GM23338 (cell line): ENCODE measurements around the gene ZBTB20. TPM values are rescaled to one million over a fixed set of nuclear protein-coding genes. Genes with fewer than 3 reads are reported as not detected.

ENCODE experiments used
- ATAC-seq: fragments of 200-7000 bp; cut with Tn5 transposase; 3 replicates; pipeline ENCODE4 v1.9.1; 2020
- DNase-seq: peaks from one replicate; pipeline ENCODE4 v3.0.0-alpha.2; 2015; ENCODE audit warnings: low spot score
- H2AFZ ChIP-seq: fragments of 200-600 bp; sonication (generic); 2 replicates; pipeline ENCODE4 v1.8.0; 2016; ENCODE audit warnings: antibody characterized with exemption, mild to moderate bottlenecking, moderate library complexity
- H3F3A ChIP-seq: fragments of 200-600 bp; sonication (generic); replicated peaks from 2 replicates; pipeline ENCODE4 v1.8.0; 2017; ENCODE audit warnings: antibody characterized with exemption, mixed run types, low read depth
- H3K27ac ChIP-seq: fragments of 200-600 bp; sonication (generic); 2 replicates; pipeline ENCODE4 v1.6.1; 2016; ENCODE audit warnings: low read depth
- H3K27me3 ChIP-seq: fragments of 200-600 bp; sonication (generic); 2 replicates; pipeline ENCODE4 v1.8.0; 2016; ENCODE audit warnings: mild to moderate bottlenecking, mixed run types, moderate library complexity; ENCODE audit not compliant: insufficient read depth
- H3K36me3 ChIP-seq: fragments of 200-600 bp; sonication (generic); 2 replicates; pipeline ENCODE4 v1.8.0; 2016; ENCODE audit warnings: mild to moderate bottlenecking; ENCODE audit not compliant: insufficient read depth
- H3K4me1 ChIP-seq: fragments of 200-600 bp; sonication (generic); 2 replicates; pipeline ENCODE4 v1.8.0; 2016; ENCODE audit warnings: mild to moderate bottlenecking, moderate library complexity; ENCODE audit not compliant: insufficient read depth
- H3K4me2 ChIP-seq: fragments of 200-600 bp; sonication (generic); 2 replicates; pipeline ENCODE4 v1.7.1; 2017; ENCODE audit warnings: mixed run types
- H3K4me3 ChIP-seq: fragments of 200-600 bp; sonication (generic); 2 replicates; pipeline ENCODE4 v1.6.1; 2016; ENCODE audit warnings: mixed run types
- H3K79me2 ChIP-seq: fragments of 200-600 bp; sonication (generic); replicated peaks from 2 replicates; pipeline ENCODE4 v1.8.0; 2017; ENCODE audit warnings: mild to moderate bottlenecking; ENCODE audit not compliant: insufficient read depth
- H3K9me2 ChIP-seq: fragments of 200-600 bp; sonication (generic); 2 replicates; pipeline ENCODE4 v1.8.0; 2017; ENCODE audit not compliant: insufficient read depth
- H4K20me1 ChIP-seq: fragments of 200-600 bp; sonication (generic); replicated peaks from 2 replicates; pipeline ENCODE4 v1.8.0; 2017; ENCODE audit warnings: mild to moderate bottlenecking; ENCODE audit not compliant: insufficient read depth
- H3K27ac Mint-ChIP-seq: 2 replicates; pipeline ENCODE4 v1.8.0; 2020; ENCODE audit warnings: inconsistent platforms, mild to moderate bottlenecking, moderate library complexity, mixed read lengths
- H3K27me3 Mint-ChIP-seq: 3 replicates; pipeline ENCODE4 v1.8.0; 2022; ENCODE audit warnings: low read depth, mild to moderate bottlenecking, moderate library complexity, mixed read lengths, inconsistent platforms; ENCODE audit not compliant: insufficient read depth, poor library complexity
- H3K36me3 Mint-ChIP-seq: 3 replicates; pipeline ENCODE4 v1.8.0; 2021; ENCODE audit warnings: low read depth, mild to moderate bottlenecking, inconsistent platforms, moderate library complexity, mixed read lengths
- H3K4me1 Mint-ChIP-seq: 3 replicates; pipeline ENCODE4 v1.8.0; 2020; ENCODE audit warnings: mild to moderate bottlenecking, inconsistent platforms, mixed read lengths
- H3K4me3 Mint-ChIP-seq: 3 replicates; pipeline ENCODE4 v1.8.0; 2021; ENCODE audit warnings: moderate library complexity, mild to moderate bottlenecking, inconsistent platforms, mixed read lengths
- H3K9me3 Mint-ChIP-seq: 3 replicates; pipeline ENCODE4 v1.8.0; 2020; ENCODE audit warnings: moderate library complexity, mild to moderate bottlenecking, inconsistent platforms, mixed read lengths
- CREB1 ChIP-seq: fragments of 250-450 bp; sonication (Bioruptor Pico); IDR thresholded peaks from 2 replicates; pipeline ENCODE4 v1.5.0; 2020; ENCODE audit warnings: low read depth, mild to moderate bottlenecking, moderate library complexity
- EZH2phosphoT487 ChIP-seq: fragments of 200-600 bp; sonication (generic); IDR thresholded peaks from one replicate; pipeline ENCODE4 v1.8.1; 2018; ENCODE audit warnings: antibody characterized with exemption; ENCODE audit not compliant: unreplicated experiment
- JUNB ChIP-seq: IDR thresholded peaks from one replicate; pipeline ENCODE4 v1.6.1; 2016; ENCODE audit warnings: antibody characterized with exemption; ENCODE audit not compliant: unreplicated experiment
- NANOG ChIP-seq: IDR thresholded peaks from 2 replicates; pipeline ENCODE4 v1.6.1; 2016; ENCODE audit warnings: antibody characterized with exemption, borderline replicate concordance
- POLR2AphosphoS5 ChIP-seq: IDR thresholded peaks from 2 replicates; pipeline ENCODE4 v1.6.1; 2016; ENCODE audit warnings: antibody characterized with exemption, low read depth
- ZNF114 ChIP-seq: fragments of 250-450 bp; sonication (Bioruptor Pico); IDR thresholded peaks from 2 replicates; pipeline ENCODE4 v1.5.0; 2020; ENCODE audit warnings: mild to moderate bottlenecking, moderate library complexity
- ZNF331 ChIP-seq: fragments of 250-450 bp; sonication (Bioruptor Pico); IDR thresholded peaks from 2 replicates; pipeline ENCODE4 v1.5.0; 2020; ENCODE audit warnings: low read depth, mild to moderate bottlenecking, moderate library complexity
- polyA plus RNA-seq: library from polyadenylated mRNA; unstranded; fragments of >200 nt; fragmentation: Nextera tagmentation; extraction: Ambion mirVana; gene quantifications from 2 replicates; pipeline ENCODE4 v1.2.1, GENCODE V29; 2016
- total RNA-seq: library from RNA; depleted of rRNA; stranded (reverse); fragments of >200 nt; shearing (Covaris generic); gene quantifications from 2 replicates; pipeline ENCODE4 v1.2.3, GENCODE V29; 2014
- TF ChIP-seq, protein P1 (sequence below): fragments of 250-450 bp; sonication (Bioruptor Pico); IDR thresholded peaks from 2 replicates; pipeline ENCODE4 v1.5.0; 2020; ENCODE audit warnings: mild to moderate bottlenecking, moderate library complexity
- TF ChIP-seq, protein P2 (sequence below): IDR thresholded peaks from 2 replicates; pipeline ENCODE4 v1.6.1; 2016; ENCODE audit warnings: antibody characterized with exemption

Gene ZBTB20
- total and polyA plus RNA-seq, 2 experiments from 2014 or later, result 2.0 to 3.3 TPM

DNA sequence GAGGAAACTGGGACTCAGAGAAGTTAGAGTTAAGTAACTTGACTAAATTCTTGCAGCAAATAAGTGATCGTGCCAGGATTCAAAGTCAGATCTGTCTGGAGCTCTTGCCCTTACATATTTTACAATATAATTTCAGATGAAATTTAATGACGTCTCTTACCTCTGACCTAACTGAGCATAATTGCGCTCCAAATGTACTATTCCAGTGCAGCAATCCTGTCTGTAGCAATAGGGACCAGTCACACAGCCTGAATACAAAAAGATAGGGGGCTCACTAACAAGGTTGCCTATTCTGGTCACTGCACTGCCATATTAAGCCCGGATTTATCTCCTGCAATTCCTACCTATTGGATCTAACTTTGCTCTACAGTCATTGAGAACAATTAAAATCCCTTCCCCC, 316.4 kb downstream of the ZBTB20 start (continued):
- TF ChIP-seq, protein P1, sequence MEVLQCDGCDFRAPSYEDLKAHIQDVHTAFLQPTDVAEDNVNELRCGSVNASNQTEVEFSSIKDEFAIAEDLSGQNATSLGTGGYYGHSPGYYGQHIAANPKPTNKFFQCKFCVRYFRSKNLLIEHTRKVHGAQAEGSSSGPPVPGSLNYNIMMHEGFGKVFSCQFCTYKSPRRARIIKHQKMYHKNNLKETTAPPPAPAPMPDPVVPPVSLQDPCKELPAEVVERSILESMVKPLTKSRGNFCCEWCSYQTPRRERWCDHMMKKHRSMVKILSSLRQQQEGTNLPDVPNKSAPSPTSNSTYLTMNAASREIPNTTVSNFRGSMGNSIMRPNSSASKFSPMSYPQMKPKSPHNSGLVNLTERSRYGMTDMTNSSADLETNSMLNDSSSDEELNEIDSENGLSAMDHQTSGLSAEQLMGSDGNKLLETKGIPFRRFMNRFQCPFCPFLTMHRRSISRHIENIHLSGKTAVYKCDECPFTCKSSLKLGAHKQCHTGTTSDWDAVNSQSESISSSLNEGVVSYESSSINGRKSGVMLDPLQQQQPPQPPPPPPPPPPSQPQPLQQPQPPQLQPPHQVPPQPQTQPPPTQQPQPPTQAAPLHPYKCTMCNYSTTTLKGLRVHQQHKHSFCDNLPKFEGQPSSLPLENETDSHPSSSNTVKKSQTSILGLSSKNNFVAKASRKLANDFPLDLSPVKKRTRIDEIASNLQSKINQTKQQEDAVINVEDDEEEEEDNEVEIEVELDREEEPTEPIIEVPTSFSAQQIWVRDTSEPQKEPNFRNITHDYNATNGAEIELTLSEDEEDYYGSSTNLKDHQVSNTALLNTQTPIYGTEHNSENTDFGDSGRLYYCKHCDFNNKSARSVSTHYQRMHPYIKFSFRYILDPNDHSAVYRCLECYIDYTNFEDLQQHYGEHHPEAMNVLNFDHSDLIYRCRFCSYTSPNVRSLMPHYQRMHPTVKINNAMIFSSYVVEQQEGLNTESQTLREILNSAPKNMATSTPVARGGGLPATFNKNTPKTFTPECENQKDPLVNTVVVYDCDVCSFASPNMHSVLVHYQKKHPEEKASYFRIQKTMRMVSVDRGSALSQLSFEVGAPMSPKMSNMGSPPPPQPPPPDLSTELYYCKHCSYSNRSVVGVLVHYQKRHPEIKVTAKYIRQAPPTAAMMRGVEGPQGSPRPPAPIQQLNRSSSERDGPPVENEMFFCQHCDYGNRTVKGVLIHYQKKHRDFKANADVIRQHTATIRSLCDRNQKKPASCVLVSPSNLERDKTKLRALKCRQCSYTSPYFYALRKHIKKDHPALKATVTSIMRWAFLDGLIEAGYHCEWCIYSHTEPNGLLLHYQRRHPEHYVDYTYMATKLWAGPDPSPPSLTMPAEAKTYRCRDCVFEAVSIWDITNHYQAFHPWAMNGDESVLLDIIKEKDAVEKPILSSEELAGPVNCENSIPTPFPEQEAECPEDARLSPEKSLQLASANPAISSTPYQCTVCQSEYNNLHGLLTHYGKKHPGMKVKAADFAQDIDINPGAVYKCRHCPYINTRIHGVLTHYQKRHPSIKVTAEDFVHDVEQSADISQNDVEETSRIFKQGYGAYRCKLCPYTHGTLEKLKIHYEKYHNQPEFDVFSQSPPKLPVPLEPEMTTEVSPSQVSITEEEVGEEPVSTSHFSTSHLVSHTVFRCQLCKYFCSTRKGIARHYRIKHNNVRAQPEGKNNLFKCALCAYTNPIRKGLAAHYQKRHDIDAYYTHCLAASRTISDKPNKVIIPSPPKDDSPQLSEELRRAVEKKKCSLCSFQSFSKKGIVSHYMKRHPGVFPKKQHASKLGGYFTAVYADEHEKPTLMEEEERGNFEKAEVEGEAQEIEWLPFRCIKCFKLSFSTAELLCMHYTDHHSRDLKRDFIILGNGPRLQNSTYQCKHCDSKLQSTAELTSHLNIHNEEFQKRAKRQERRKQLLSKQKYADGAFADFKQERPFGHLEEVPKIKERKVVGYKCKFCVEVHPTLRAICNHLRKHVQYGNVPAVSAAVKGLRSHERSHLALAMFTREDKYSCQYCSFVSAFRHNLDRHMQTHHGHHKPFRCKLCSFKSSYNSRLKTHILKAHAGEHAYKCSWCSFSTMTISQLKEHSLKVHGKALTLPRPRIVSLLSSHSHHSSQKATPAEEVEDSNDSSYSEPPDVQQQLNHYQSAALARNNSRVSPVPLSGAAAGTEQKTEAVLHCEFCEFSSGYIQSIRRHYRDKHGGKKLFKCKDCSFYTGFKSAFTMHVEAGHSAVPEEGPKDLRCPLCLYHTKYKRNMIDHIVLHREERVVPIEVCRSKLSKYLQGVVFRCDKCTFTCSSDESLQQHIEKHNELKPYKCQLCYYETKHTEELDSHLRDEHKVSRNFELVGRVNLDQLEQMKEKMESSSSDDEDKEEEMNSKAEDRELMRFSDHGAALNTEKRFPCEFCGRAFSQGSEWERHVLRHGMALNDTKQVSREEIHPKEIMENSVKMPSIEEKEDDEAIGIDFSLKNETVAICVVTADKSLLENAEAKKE (CRISPR knock-in tag), result no peak
- TF ChIP-seq POLR2AphosphoS5, result no peak
- no peak for TF ChIP-seq NANOG
- TF ChIP-seq ZNF331 (CRISPR knock-in tag), result no peak
- TF ChIP-seq, protein P2, sequence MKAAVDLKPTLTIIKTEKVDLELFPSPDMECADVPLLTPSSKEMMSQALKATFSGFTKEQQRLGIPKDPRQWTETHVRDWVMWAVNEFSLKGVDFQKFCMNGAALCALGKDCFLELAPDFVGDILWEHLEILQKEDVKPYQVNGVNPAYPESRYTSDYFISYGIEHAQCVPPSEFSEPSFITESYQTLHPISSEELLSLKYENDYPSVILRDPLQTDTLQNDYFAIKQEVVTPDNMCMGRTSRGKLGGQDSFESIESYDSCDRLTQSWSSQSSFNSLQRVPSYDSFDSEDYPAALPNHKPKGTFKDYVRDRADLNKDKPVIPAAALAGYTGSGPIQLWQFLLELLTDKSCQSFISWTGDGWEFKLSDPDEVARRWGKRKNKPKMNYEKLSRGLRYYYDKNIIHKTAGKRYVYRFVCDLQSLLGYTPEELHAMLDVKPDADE, result no peak
- TF ChIP-seq ZNF114 (CRISPR knock-in tag), result no peak
- TF ChIP-seq CREB1, result no peak
- TF ChIP-seq JUNB, result no peak

DNA sequence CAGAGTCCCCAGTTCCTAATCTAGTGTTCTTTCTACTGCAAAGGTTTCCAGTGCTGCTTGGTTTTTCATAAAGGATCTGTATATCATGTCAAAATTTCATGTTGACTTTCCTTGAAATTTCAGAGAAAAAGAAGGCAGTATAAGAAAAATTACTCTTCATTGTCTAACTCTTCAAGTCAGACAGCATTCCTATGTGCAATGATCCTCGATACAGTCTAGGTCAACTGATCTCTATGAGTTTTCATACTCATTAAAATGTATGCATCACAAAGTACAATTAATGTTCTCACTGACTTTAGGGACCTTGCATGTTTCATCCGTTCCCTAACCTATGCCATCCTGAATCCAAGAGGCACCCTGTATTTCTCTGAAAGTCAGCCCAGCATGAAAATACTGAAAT, 317.3 kb downstream of the ZBTB20 start:
- H3K79me2 ChIP-seq, result no peaks in the 10 kb centered on the region
- no peak overlapping the region for H3K4me3 Mint-ChIP-seq
- no peaks in the 10 kb centered on the region for H3K36me3 ChIP-seq
- ATAC-seq (no peak), DNase-seq (no peak)
- no peak overlapping the region for H3K27ac Mint-ChIP-seq
- H3K4me1 Mint-ChIP-seq, result no peaks in the 10 kb centered on the region
- H3K27me3 ChIP-seq, result no peaks in the 10 kb centered on the region
- H3K4me2 ChIP-seq, result no peak overlapping the region
- no peaks in the 10 kb centered on the region for H3K4me1 ChIP-seq
- H3K9me2 ChIP-seq, result no peaks in the 10 kb centered on the region
- no peaks in the 10 kb centered on the region for H3K9me3 Mint-ChIP-seq
- no peaks in the 10 kb centered on the region for H3K27me3 Mint-ChIP-seq
- H3K27ac ChIP-seq, result no peak overlapping the region
- no peaks in the 10 kb centered on the region for H3K36me3 Mint-ChIP-seq
- no peak overlapping the region for H3K4me3 ChIP-seq
- H3F3A ChIP-seq, result no peaks in the 10 kb centered on the region
- H2AFZ ChIP-seq, result no peak overlapping the region
- no peaks in the 10 kb centered on the region for H4K20me1 ChIP-seq
- TF ChIP-seq, protein P2, result no peak
- TF ChIP-seq NANOG (no peak), EZH2phosphoT487 (no peak), ZNF331 (CRISPR knock-in tag) (no peak), CREB1 (no peak)
